ENCODE data around the gene FNDC1.
A peak's percentile ranks its signal among the peaks of the same experiment; 100 is the strongest.

The FNDC1 gene

DNA sequence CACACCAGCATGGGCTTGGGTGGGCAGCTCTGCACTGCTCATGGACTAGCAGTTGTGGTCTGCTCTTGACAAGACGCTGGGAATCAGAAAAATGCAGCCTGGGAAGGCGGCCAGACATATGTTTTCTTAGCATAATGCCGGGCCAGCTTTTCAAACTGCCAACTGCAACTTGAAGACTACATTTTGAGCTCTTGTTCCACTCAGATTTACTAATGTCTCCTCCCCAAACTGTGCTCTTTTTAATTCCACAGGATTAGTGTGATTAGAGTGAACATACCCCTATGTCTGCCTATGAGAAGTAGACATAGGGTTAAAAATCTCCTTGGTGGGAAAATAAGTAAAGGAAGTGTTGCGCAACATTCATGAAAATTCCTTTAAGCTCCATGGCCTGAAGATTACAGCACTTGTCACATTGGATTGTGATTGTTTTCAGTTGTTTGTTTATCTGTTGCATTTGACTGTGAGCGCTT is 5.3 kb upstream of the FNDC1 start:
- DNase-seq, result no peak

DNA sequence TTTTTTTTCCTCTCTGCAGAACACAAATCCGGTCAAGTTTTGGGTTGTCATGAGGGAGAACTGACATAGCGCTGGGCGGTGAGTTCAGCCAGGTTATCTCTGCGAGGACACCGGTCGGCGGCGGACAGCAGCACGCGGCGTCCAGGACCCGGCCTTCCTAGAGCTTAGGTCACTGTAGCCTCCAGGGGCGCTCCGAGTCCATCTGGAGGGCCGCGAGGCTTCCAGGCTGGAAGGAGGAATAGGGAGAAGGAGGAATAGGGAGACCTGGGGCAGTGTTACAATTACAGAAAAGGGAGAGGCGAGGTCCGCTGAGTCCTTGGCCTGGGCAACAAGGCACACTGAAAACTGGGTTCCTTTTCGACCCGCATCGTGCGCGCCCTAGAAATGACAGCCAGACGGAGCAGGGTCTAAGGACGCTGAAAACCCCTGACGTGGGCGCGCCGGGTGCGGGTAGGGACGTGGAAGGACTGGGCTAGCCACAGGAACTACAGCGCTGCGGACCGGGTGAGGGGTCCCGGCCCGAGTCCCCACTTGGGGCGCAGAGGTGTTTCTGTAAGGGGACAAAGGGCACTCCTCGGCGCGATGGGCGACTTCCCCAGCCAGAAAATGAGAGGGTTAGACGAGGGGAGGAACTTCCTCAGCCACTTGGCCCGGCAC is 536 bp upstream of the FNDC1 start:
- DNase-seq, result peak; percentile 31

DNA sequence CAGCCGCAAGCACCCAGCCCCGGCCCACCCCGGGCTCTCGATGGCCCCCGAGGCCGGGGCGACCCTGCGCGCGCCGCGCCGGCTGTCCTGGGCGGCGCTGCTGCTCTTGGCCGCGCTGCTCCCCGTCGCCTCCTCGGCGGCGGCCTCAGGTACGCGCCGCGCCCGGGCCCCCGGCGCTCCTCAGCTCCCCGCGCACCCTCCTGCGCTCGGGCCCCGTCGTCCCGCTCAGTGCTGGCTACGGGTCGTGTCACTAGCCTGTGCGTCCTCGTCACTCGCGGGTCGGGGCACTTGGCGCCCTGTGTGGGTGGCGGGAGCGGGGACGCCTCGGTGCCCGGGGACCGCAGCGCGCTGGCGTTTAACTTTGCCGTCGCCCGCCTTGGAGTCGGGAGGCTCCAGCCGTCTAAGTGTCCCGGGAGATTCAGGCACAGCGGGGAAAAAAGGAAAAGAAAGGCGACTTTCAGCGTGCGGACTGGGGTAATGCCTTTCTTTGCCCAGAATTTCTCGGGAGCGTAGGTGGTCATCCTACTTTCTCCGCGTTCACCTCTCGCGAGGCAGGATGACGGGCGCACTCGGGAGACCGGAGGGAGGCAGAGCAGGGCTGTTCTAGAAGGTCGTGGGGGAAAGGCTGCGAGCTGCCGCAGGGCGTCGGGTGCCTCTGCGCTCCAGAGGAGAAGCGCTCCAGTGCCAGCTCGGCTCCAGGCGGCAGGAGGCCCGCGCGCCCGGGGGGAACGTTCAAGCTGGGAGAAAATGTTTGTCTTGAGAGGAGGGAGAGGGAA is 545 bp downstream of the FNDC1 start:
- peak; percentile 59 for DNase-seq

DNA sequence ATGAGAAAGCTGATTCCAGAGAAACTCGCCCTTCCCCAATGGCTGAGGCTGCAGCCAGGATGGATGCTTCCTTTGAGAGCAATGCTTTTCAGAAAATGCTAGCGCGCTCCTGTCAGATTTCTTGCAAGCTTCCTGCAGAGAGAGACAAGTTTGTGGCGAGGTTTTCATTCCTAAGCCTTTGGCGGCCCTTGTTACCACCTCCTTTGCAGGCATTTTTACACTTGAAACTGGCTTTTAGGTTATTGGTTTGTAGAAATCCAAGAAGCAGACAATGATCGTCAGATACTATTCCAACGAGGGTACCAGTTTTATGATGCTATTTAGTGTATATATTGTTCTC is 1.1 kb downstream of the FNDC1 start:
- no peak for DNase-seq

DNA sequence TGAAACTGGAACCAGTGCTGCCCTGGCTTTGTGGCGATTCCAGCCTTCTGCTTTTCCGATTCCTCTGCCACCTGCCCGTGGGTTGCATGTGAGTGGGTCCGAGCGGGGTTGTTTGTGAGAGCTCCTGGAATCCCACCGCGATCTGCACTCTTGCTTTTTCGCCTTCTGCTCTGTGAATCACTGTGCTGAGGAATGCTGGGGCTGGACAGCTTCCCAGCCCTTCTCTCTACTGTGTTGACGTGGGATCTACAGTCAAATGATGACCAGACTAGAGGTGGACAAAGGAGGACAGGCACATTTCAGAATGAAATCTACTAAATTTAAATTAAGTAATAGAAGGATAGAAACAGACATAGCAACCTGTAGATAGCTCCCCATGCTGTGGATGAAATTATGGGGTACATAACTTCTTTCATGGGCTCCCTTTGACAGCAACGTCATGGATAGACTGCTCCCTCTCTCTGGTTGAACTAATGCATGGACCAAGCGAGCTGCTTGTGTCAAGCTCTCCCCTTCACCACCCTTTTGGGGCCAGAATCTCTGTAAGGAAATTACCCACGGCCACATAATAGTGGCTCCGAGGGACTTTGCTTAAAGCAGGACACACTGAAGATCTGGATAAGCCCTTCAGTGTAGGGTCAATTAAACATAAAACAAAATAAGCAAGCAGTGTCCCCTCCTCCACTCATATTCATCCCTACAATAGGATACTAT is 2.0 kb downstream of the FNDC1 start:
- no peak for DNase-seq

DNA sequence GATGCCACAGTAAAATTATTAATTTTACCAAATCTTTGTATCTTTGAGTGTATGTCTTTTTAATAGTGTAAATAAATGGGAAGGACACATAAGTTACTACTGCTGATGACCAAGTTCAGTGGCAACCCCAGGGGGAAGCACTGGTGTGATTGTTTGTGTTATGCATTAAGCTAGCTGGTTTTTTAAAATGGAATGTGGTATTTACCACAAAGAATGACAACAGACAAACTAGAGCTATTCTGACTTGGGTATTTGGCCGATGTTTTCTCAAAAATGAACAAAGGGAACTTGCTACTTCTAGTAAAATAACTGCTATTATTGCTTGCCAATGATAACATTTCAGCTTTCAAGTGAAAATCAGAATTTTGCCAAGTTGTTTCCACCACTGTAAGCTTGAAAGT is 2.9 kb downstream of the FNDC1 start:
- DNase-seq, result no peak

DNA sequence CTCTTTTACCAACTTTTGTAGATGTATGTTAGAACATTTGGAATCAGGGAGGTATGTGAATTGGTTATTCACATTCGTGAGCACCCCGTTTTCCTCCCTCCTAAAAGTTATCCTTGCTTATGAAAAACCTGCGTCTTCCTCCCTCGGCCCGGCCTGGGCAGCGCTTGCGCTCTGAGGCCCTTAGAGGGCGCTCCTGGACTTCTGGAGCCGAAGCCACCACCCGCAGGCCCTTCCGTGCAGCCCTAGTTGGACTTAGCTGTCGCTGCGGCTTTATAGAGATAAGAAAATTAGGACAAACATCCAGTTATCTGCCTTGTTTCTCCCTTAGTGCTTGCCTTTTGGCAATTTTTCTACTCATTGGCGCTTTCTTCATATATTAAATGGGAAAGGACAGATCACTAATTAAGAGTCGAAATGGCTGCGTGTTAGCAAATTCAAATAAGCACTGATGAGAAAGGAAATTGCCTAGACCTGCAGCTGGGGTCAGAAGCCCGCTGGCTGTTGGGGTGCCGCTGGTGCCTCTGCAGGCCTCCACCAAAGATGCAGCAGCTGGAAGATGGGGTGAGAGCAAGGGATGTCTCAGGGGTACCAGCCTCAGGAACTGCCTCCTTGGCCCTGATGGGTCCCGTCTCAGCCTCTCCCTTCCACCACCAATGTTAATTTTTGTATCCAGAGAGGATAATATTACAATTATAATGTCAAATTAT is 5.2 kb downstream of the FNDC1 start:
- peak; percentile 94 for DNase-seq

DNA sequence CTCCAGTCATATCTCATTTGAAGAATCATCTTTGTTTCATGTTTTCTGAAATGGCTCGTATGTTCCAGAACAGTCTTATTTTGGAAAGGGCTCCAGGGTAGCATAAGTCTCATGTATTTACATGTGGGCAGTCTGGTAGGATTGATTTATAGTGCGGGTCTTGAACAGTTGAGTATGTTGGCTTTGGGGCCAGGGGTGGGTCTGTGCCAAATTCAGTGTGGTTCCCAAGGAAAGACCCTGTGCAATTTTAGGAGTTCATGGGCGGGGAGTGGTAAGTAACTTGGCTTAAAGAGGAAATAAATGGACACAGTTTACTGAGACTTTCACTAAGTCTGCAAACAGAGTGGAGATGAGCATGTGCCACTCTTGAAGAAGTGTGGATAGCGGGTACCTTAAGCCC is 7.7 kb downstream of the FNDC1 start:
- no peak for DNase-seq

DNA sequence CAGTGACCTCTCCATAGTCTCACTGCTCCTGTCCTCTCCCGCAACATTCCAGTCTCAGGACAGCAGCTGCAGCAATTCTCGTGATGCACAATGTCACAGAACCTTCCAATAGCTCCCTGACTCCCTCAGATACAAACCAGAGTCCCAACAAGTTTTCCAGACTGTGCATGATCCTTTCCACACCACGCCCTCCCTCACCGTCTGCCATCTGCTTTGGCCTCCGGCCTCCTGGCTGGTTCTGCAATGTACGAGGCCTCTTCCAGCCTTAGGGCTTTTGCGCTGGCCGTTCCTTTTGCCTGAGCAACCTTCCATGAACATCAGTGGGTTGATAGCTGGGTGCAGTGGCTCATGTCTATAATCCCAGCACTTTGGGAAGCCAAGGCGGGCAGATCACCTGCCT is 9.6 kb downstream of the FNDC1 start:
- no peak for DNase-seq

DNA sequence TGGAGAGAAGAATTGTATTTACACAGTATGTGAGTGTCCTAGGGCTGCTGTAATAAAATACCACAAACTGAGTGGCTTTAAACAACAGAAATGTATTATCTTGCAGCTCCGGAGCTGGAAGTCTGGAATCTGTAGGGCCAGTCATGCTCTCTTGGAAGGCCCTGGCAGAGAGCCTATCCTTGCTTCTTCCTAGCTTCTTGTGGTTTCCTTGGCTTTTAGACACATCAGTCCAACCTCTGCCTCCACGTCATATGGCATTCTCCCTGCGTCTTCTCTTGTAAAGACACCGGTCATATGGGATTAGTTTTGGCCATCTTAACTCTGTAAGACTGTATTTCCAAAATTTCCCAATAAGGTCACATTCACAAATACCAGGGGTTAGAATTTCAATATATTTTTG is 10.8 kb downstream of the FNDC1 start:
- DNase-seq, result no peak

DNA sequence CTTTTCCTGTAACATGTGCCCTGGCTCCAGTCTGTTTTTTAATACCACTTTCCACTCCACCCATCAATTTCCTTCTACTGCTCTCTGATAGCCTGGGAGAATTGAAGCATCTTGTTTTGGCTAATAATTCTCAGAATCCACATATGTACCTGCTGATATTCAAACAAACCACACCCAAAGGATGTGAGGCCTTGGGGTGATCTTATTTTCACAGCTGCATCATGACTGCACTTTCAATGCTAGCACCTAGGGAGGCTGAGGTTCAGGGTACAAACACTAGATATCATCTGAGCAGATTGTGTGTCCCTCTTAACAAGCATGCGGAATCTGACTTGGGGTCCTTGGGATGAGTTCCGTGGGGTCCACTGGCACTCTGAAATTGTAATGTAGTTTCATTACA is 12.7 kb downstream of the FNDC1 start:
- DNase-seq, result no peak

DNA sequence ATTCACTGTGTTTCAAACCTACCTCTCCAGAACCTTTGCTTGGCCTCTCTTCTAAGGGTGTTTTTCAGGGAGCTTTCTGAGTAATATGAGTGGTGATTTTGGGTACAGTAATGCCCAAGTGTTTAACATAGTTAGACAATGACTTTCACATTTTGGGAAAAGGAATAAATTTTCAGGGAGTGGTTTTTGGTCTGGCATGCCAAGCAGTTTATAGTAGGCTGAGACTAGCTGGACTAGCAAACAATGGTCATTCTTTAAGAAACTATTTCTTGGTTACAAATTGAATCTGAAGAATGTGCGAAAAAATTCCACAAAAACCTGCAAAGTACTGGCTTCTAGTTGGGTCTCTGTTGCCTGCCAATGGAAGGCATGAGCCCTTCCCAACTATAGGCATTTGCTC is 15.4 kb downstream of the FNDC1 start:
- DNase-seq, result no peak

DNA sequence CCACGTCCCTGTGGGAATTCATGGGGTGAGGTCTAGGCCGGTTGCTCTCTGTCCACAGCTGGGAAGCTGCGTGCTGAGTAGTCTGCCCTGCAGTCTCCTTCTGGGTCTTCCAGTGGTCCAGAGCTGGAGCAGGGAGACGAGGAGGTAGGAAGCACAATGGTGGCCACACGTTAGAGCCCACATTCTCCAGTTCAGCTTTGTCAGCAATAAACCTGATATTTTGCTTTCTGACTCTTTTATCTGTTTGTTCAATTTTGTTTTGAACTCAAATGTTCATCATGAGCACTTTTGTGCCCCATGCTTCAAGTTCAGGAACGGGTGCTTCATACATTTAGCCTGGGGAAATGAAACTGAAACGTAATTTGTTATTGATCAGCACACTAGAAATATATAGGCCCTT is 21.3 kb downstream of the FNDC1 start:
- no peak for DNase-seq

DNA sequence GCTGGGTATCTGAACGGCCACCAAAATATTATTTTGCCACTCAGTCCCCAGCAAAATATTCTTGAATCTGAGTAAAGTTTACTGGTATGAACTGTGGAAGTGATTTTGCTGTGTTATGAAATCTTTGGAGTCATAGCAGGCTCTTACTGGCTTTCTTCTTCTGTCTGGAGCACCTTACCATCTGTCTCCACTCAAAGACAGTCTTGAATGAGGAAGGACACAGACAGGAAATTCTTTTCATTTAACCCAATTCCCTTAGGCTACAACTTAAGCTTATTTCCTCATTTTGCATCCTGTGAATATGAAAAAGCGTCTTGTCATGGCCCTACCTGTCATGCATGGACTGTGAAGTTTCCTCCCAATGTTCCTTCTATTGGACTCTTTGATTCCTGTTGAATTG is 24.7 kb downstream of the FNDC1 start:
- DNase-seq, result no peak

DNA sequence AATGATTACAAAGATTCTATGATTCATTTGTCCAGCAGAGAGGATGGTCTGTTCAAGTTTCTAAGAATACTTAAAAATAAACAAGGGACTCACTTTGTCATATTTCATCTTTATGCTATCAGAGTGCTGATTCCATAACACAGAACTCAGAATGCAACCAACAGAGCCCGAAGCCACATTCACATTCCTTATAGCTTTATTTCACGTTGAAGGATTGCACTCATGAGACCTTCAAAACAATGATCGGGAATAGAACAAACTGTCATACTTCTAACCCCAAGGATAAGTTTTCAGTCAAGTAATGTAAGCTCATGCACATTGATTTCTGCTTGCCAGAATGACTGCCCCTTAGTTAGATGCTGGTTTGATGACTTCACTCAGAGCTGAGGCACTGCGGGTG is 25.2 kb downstream of the FNDC1 start:
- no peak for DNase-seq

DNA sequence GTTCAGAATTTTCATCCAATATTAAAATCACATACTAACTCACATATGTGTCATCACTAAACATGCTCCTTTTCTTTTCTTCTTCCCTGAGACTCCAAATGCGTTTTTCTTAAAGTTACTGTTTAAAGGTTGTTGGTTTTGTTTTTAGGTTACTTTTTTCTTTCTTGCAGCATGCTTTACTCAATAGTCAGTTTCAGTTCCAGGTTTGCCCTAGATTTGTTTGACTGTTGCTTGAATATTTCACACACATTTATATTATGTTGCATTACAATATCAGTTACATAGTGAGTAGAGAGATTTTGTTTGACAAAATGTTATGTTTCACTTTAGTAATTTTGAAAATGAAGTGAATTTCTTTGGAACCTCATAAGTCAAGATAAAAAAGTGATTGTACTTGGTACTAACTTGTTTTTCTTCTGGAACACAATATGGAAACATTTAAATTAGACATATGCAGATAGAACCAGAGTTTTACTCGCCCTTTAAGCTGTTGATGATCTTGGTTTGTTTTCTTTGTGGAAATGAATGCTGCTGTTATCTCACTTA is 27.3 kb downstream of the FNDC1 start:
- DNase-seq, result no peak

DNA sequence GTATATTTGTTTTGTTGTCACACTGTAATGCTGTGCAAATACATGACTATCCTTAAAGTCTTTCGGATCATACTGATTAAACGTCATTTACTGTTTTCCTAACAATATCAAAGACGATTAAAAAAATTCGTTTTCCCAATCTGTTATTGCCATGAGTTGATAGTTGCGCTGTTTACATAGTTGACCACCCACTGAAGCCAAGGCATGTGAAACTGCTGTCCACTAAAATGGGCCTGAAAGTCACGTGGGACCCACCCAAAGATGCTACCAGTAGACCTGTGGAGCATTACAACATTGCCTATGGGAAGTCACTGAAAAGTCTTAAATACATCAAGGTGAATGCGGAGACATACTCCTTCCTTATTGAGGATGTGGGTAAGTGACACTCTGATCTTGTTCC is 28.1 kb downstream of the FNDC1 start:
- DNase-seq, result no peak

DNA sequence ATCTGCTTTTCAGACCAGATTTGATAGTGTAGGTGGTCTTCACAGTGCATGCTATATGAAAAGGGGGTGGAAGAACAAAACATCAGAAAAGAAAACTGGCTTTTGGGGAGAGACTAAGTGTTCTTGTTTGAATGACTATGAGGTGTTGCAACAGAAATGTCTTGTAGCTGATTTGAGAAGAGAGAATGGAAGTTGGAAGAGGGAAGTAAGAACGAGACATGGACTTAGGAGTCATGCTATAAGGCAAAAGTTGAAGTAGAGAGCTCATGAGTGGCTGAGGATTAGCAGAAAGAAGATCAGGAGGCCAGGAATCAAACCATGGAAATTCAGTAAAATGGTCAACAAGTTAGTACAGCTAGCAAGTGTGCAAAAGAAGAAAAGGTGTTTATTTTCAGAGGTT is 32.1 kb downstream of the FNDC1 start:
- DNase-seq, result no peak

DNA sequence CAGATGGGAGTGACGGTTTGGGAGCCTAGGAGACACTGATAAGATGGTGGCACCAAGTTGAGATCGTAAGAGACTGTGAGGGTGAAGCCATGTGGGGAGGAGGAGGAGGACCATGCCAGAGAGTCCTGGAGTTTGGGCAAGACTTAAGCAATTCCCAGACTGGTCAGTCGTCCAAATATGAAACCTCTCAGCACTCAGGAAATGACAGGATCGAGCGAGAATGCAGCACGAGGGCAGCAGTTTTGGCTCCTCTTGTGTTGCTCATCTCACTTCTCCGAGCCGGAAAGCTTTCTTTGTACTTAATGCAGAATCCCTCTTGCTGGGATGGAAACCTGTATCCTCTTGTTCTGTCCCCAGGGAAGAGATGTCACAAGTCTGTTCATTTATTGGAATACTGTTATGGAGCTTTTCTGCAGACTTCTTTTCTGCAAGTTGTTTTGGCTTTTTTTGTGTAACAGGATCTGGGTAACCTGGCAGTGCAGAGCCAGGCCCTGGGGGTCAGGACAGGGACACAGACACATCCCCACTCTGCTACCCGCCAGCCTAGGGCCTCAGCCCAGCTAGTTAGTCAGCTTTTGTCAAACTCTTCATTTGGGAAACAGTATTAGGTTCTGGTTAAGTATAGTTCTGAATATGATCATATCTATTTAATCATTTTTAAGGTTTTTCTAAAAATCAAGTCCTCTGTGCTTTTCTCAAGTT is 34.3 kb downstream of the FNDC1 start:
- DNase-seq, result no peak

DNA sequence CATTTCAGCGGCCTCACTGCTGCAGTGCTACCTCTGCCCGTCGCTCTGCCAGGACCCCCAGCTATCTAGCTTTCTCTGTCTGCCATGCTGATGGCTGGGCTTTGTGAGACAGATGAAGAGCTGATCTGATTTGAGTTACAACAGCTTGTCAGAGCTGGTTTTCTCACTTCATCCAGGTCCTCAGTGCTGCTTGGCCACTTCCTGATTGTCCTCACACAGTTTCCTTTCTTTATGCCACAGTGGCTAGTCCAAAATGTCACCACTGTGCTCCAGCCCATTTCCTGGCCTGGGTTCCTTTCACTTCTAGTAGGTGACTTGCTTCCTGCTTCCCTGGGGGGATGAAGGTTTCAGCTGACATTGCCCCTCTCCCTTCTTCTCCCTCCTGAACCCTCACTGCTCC is 35.4 kb downstream of the FNDC1 start:
- DNase-seq, result no peak

DNA sequence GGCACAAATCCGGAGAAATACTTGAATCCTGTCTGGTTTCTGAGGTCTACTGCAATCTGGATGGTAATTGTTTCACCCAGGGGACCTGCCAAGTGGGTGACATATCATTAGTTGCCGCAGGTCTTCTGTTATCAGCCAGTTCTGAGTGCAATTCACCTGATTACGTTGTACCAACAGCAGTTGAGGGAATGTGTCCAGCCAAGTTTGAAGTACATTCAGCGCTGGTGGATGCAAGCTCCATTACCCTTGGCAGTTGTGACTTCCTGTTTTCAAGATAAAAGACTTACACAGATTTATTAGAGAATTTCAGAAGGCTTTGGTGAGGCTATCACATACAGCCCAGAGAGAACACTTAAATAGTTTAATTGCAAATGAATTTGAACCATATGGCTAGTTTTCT is 42.8 kb downstream of the FNDC1 start:
- DNase-seq, result no peak

DNA sequence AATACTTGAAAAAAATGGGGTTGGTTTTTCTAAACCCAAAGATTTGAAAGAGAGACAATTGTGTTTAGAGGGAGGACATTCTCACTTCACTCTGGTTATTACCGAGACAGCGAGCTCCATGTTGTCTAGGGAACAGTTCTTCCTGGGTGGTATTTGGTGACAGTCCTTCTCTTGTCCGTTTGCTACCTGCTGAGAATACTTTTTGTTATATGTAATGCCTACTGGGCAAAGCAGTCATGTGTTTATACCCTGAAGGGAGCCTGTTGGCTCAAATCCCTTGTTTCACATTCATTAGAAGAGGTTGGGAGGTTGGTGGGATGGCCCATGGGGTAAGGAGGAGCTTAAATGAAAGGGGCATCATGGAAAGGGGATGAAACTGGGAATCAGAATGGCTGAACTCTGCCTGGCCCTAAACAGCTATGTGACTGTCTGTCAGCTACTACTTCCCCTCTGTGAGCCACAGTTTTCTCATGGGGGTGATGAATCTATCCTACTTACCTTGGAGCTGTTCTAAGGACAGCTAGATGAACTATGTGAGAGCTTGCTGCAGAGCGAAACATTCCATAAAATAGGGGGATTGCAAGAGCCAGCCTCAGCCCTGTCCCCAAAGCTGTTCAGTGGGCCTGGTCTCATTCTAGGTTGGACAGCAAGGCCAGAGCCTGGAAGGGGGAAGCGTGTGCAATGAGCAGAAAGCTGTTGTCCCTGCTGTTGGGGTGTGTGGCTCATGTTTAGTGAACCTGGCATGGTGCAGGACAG is 43.5 kb downstream of the FNDC1 start:
- DNase-seq, result no peak
